Neuronal stem cell (in vitro differentiated cells): ENCODE results near the gene RAB3A.

Experiments
- DNase-seq: peaks from one replicate; pipeline ENCODE4 v3.0.0-alpha.2; 2013; ENCODE audit warnings: low spot score
- H2AFZ ChIP-seq: one replicate; pipeline ENCODE4 v1.6.1; 2013; ENCODE audit warnings: mild to moderate bottlenecking, low read length, inconsistent platforms
- H2AK5ac ChIP-seq: 2 replicates; pipeline ENCODE4 v1.6.1; 2013; ENCODE audit warnings: low read depth, mild to moderate bottlenecking, inconsistent platforms, low read length, moderate library complexity, mixed read lengths
- H2BK120ac ChIP-seq: 2 replicates; pipeline ENCODE4 v1.6.1; 2013; ENCODE audit warnings: low read depth, mild to moderate bottlenecking, inconsistent platforms, low read length, moderate library complexity, mixed read lengths
- H2BK12ac ChIP-seq: one replicate; pipeline ENCODE4 v1.6.1; 2013; ENCODE audit warnings: low read length, inconsistent platforms
- H2BK15ac ChIP-seq: 2 replicates; pipeline ENCODE4 v1.6.1; 2013; ENCODE audit warnings: mild to moderate bottlenecking, low read length, inconsistent platforms, mixed read lengths
- H2BK5ac ChIP-seq: one replicate; pipeline ENCODE4 v1.6.1; 2013; ENCODE audit warnings: inconsistent platforms, mild to moderate bottlenecking, low read length, moderate library complexity
- H3K14ac ChIP-seq: one replicate; pipeline ENCODE4 v1.6.1; 2013; ENCODE audit warnings: low read length, inconsistent platforms
- H3K18ac ChIP-seq: 2 replicates; pipeline ENCODE4 v1.6.1; 2013; ENCODE audit warnings: low read length, inconsistent platforms
- H3K23ac ChIP-seq: 2 replicates; pipeline ENCODE4 v1.6.1; 2013; ENCODE audit warnings: low read depth, mild to moderate bottlenecking, mixed read lengths, low read length, inconsistent platforms; ENCODE audit not compliant: poor library complexity
- H3K27ac ChIP-seq: replicated peaks from 3 replicates; pipeline ENCODE4 v1.5.1; 2013; ENCODE audit warnings: low read length, inconsistent platforms
- H3K27me3 ChIP-seq, 3 experiments: 2 replicates each; pipeline ENCODE4 v1.6.1; 2013; ENCODE audit warnings: low read length in 3 of 3, mild to moderate bottlenecking in 2 of 3, inconsistent platforms in 1 of 3, low read depth in 1 of 3, mixed read lengths in 1 of 3, moderate library complexity in 1 of 3; ENCODE audit not compliant: control insufficient read depth in 3 of 3, insufficient read depth in 3 of 3
- H3K36me3 ChIP-seq, 2 donors: replicated peaks in 1 of 2; 2 replicates each; pipeline ENCODE4 v1.6.1; 2013; ENCODE audit warnings: low read length in 2 of 2; ENCODE audit not compliant: control insufficient read depth in 2 of 2, insufficient read depth in 2 of 2
- H3K4ac ChIP-seq: 2 replicates; pipeline ENCODE4 v1.6.1; 2013; ENCODE audit warnings: inconsistent platforms, mild to moderate bottlenecking, low read length, moderate library complexity
- H3K4me1 ChIP-seq, 2 donors: 1 replicate in 1 of 2; 2 replicates in 1 of 2; pipeline ENCODE4 v1.6.1; 2013; ENCODE audit warnings: low read length in 2 of 2, low read depth in 1 of 2; ENCODE audit not compliant: control insufficient read depth in 2 of 2, insufficient read depth in 1 of 2
- H3K4me2 ChIP-seq: one replicate; pipeline ENCODE4 v1.6.1; 2013; ENCODE audit warnings: mild to moderate bottlenecking, low read length, inconsistent platforms; ENCODE audit not compliant: insufficient read depth, poor library complexity, severe bottlenecking
- H3K4me3 ChIP-seq, 2 donors: 2 replicates each; pipeline ENCODE4 v1.5.1; 2013; ENCODE audit warnings: low read length in 2 of 2, mild to moderate bottlenecking in 2 of 2, inconsistent platforms in 1 of 2, moderate library complexity in 1 of 2
- H3K79me1 ChIP-seq: one replicate; pipeline ENCODE4 v1.6.1; 2013; ENCODE audit warnings: low read depth, mild to moderate bottlenecking, inconsistent platforms, low read length, moderate library complexity
- H3K9ac ChIP-seq: one replicate; pipeline ENCODE4 v1.6.1; 2013; ENCODE audit warnings: mild to moderate bottlenecking, low read depth, low read length, inconsistent platforms; ENCODE audit not compliant: poor library complexity
- H3K9me3 ChIP-seq, 2 donors: replicated peaks in 1 of 2; 2 replicates each; pipeline versions ENCODE3 to v1.6.1; 2013; ENCODE audit warnings: low read length in 2 of 2, mild to moderate bottlenecking in 2 of 2, inconsistent platforms in 1 of 2, low read depth in 1 of 2, mixed read lengths in 1 of 2, moderate library complexity in 1 of 2; ENCODE audit not compliant: control insufficient read depth in 2 of 2, insufficient read depth in 1 of 2
- H4K8ac ChIP-seq: one replicate; pipeline ENCODE4 v1.6.1; 2013; ENCODE audit warnings: low read depth, mild to moderate bottlenecking, inconsistent platforms, low read length, moderate library complexity
- H4K91ac ChIP-seq: one replicate; pipeline ENCODE4 v1.6.1; 2013; ENCODE audit warnings: low read length, low read depth, mild to moderate bottlenecking, inconsistent platforms; ENCODE audit not compliant: poor library complexity
- WGBS, 2 donors: extraction: QIAGEN DNeasy Blood & Tissue Kit; methylation state at CpG; one replicate each; pipeline ENCODE4 v1.1.7; 2013; ENCODE audit warnings: missing lambda C conversion rate in 2 of 2, mixed read lengths in 1 of 2; ENCODE audit not compliant: insufficient read length in 2 of 2, insufficient replicate concordance in 1 of 2; ENCODE audit errors: extremely low coverage in 2 of 2; 5-methylcytosine and 5-hydroxymethylcytosine counted together

Gene RAB3A

DNA sequence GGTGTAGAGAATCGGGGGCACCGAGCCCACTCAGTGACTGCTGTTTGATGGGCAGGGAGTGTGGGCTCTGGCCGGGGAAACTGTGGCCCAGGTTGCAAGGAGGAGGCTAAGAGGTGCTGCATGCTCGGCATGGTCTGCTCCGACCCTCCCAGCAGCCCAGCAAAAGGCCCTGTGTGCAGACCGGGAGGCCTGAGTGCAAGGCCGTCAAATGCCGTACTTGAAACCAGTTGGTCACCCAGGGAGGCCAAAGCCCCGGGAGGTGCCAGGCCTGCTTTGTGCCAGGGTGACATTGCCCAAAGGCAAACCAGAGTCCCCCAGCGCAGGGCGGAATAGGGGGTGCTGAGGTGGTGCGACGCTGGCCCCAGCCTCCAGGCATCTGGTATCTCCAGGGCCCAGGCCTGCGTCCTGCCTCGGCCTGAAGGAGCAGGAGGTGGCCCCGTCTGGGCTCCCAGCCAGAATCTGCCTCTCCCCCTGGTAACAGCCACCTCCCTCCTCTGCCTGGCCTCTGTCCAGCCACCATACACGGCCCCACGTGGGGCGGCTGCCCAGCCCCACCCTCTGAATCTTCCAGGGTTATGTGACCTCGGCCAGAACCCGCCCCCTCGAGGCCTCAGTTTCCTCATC lies 46.9 kb downstream of the RAB3A start:
- peak overlapping the region; percentile 97 for H2BK12ac ChIP-seq
- H2BK120ac ChIP-seq, result no peak overlapping the region
- H3K4me3 ChIP-seq, result no peak overlapping the region
- H3K9me3 ChIP-seq, result no peaks in the 10 kb centered on the region
- no CpG with 5 or more reads among the region's 22 CpGs for WGBS, 2 donors
- H3K9ac ChIP-seq, result peak overlapping the region; percentile 66
- H3K4me1 ChIP-seq, result peaks cover 12 to 26% of the 10 kb centered on the region in 2 donors
- H2AK5ac ChIP-seq, result peak overlapping the region; percentile 88
- H3K14ac ChIP-seq, result no peak overlapping the region
- peak overlapping the region; percentile 87 for H2BK5ac ChIP-seq
- no peak overlapping the region for H2AFZ ChIP-seq
- H2BK15ac ChIP-seq, result peak overlapping the region; percentile 52
- H3K36me3 ChIP-seq, result peaks cover 22 to 32% of the 10 kb centered on the region in 2 donors
- H3K4ac ChIP-seq, result no peak overlapping the region
- no peak for DNase-seq
- H3K18ac ChIP-seq, result peak overlapping the region; percentile 93
- H3K79me1 ChIP-seq, result peaks cover 12% of the 10 kb centered on the region
- no peak overlapping the region for H4K8ac ChIP-seq
- H3K4me2 ChIP-seq, result no peak overlapping the region
- peak overlapping the region; percentile 72 for H3K27ac ChIP-seq
- peak overlapping the region; percentile 11 for H4K91ac ChIP-seq
- peak overlapping the region; percentile 34 for H3K23ac ChIP-seq
- H3K27me3 ChIP-seq, result no peaks in the 10 kb centered on the region

GRCh38 chr19:18156268-18156667 lies 47.6 kb downstream of the RAB3A start:
- peak overlapping the region; percentile 81 for H2AK5ac ChIP-seq
- peak overlapping the region; percentile 52 for H2BK15ac ChIP-seq
- no peak for DNase-seq
- H3K23ac ChIP-seq, result peak overlapping the region; percentile 34
- H2BK120ac ChIP-seq, result no peak overlapping the region
- peak overlapping the region; percentile 0 for H3K9ac ChIP-seq
- peaks cover 19 to 27% of the 10 kb centered on the region in 2 donors for H3K36me3 ChIP-seq
- no peak overlapping the region for H2BK12ac ChIP-seq
- no peak overlapping the region for H4K8ac ChIP-seq
- H3K79me1 ChIP-seq, result peaks cover 12% of the 10 kb centered on the region
- no peak overlapping the region for H3K4me2 ChIP-seq
- H3K4me1 ChIP-seq, result peaks cover 10 to 21% of the 10 kb centered on the region in 2 donors
- H3K4me3 ChIP-seq, result peak overlapping the region in 1 of 2 donors; percentile 5
- H3K27me3 ChIP-seq, result no peaks in the 10 kb centered on the region
- no peak overlapping the region for H2BK5ac ChIP-seq
- WGBS, 2 donors, result no CpG with 5 or more reads among the region's 6 CpGs
- H4K91ac ChIP-seq, result no peak overlapping the region
- H3K18ac ChIP-seq, result no peak overlapping the region
- H3K4ac ChIP-seq, result no peak overlapping the region
- no peak overlapping the region for H3K27ac ChIP-seq
- no peak overlapping the region for H3K14ac ChIP-seq
- no peak overlapping the region for H2AFZ ChIP-seq
- no peaks in the 10 kb centered on the region for H3K9me3 ChIP-seq

- Histone ChIP-seq H3K18ac (no peak overlapping the region), H3K4me2 (no peak overlapping the region), H3K14ac (no peak overlapping the region), H2AFZ (no peak overlapping the region), H3K79me1 (peaks cover 10% of the 10 kb centered on the region), H4K8ac (no peak overlapping the region), H3K23ac (peak overlapping the region; percentile 59), H2BK15ac (no peak overlapping the region), H2BK12ac (no peak overlapping the region), H3K4me1 (peaks cover 10 to 19% of the 10 kb centered on the region in 2 donors), H4K91ac (no peak overlapping the region), H2BK5ac (no peak overlapping the region), H3K9ac (peak overlapping the region; percentile 35), H2AK5ac (peak overlapping the region; percentile 81), H3K4ac (no peak overlapping the region), H3K36me3 (peaks cover 17 to 27% of the 10 kb centered on the region in 2 donors), H3K9me3 (no peaks in the 10 kb centered on the region), H3K27me3 (no peaks in the 10 kb centered on the region), H3K4me3 (no peak overlapping the region), H3K27ac (no peak overlapping the region), H2BK120ac (no peak overlapping the region)
- DNase-seq, result no peak
- WGBS, 2 donors, result no CpG with 5 or more reads among the region's 43 CpGs
Observed at GRCh38 chr19:18155095-18156087, 48.5 kb downstream of the RAB3A start.
